ENCODE data around the gene NAALADL2.

NAALADL2 gene

GRCh38 chr3:174891524-174892203 is 32.5 kb downstream of the NAALADL2 start:
- no peak for DNase-seq

- DNase-seq = no peak
Measured at GRCh38 chr3:174907027-174907426, 47.9 kb downstream of the NAALADL2 start.

GRCh38 chr3:174907628-174908407 is 48.7 kb downstream of the NAALADL2 start:
- no peak for DNase-seq

GRCh38 chr3:174931473-174932353 is 72.6 kb downstream of the NAALADL2 start:
- no peak for DNase-seq

GRCh38 chr3:174936590-174936989 is 77.5 kb downstream of the NAALADL2 start:
- no peak for DNase-seq

GRCh38 chr3:174937478-174937877 is 78.3 kb downstream of the NAALADL2 start:
- DNase-seq = no peak

GRCh38 chr3:174938102-174938501 is 79.0 kb downstream of the NAALADL2 start:
- DNase-seq = no peak

- DNase-seq = no peak
Measured at GRCh38 chr3:174940151-174940550, 81.0 kb downstream of the NAALADL2 start.

GRCh38 chr3:174945276-174945675 is 86.1 kb downstream of the NAALADL2 start:
- DNase-seq = no peak

GRCh38 chr3:174945951-174946350 is 86.8 kb downstream of the NAALADL2 start:
- DNase-seq = no peak

- DNase-seq = no peak
Measured at GRCh38 chr3:174949523-174949922, 90.4 kb downstream of the NAALADL2 start.

- DNase-seq = no peak
Measured at GRCh38 chr3:174951034-174951433, 91.9 kb downstream of the NAALADL2 start.

GRCh38 chr3:174951498-174952005 is 92.4 kb downstream of the NAALADL2 start:
- DNase-seq = no peak

- no peak for DNase-seq
Measured at GRCh38 chr3:174953068-174953467, 93.9 kb downstream of the NAALADL2 start.

- no peak for DNase-seq
Measured at GRCh38 chr3:174955513-174956016, 96.4 kb downstream of the NAALADL2 start.

- no peak for DNase-seq
Measured at GRCh38 chr3:174957081-174957480, 97.9 kb downstream of the NAALADL2 start.

GRCh38 chr3:174957551-174958001 is 98.4 kb downstream of the NAALADL2 start:
- no peak for DNase-seq

GRCh38 chr3:174958671-174959328 is 99.7 kb downstream of the NAALADL2 start:
- no peak for DNase-seq

GRCh38 chr3:174959556-174960065 is 100.5 kb downstream of the NAALADL2 start:
- no peak for DNase-seq

GRCh38 chr3:174960898-174961297 is 101.8 kb downstream of the NAALADL2 start:
- DNase-seq = no peak

- DNase-seq = no peak
Measured at GRCh38 chr3:174973465-174973864, 114.3 kb downstream of the NAALADL2 start.

GRCh38 chr3:174986685-174987084 is 127.6 kb downstream of the NAALADL2 start:
- DNase-seq = no peak

Data from NCI-H526 treated with DMSO at 0.1 percent for 48 hours (cell line).